ENCODE results near the gene BOLA2B.

Gene BOLA2B

DNA sequence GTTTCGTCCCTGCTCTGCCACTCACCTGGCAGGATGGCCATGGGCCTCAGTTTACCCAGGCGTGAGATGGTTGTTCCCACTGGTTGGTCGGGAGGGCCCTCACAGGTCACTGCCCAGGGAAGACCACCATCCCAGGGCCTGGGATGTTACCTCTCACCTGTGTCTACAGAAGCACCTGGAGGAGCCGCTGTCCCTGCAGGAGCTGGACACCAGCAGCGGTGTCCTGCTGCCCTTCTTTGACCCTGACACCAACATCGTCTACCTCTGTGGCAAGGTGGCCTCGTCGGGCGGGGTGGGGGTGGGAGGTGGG lies 6.0 kb downstream of the BOLA2B start:
- DNase-seq (ENCODE audit: low read depth): no peak
- TF ChIP-seq CTCF (IDR thresholded peaks at IDR 0.05; ENCODE audit: low read depth, low read length, missing control alignments): no peak
- peak overlapping the region; percentile 90 for H3K4me3 ChIP-seq (ENCODE audit: low read depth, low read length)

GRCh38 chr16:30186782-30187555 lies 6.5 kb downstream of the BOLA2B start:
- DNase-seq (ENCODE audit: low read depth): no peak
- H3K4me3 ChIP-seq (ENCODE audit: low read depth, low read length): peak overlapping the region; percentile 90
- peak; percentile 91 for TF ChIP-seq CTCF (IDR thresholded peaks at IDR 0.05; ENCODE audit: low read depth, low read length, missing control alignments)

DNA sequence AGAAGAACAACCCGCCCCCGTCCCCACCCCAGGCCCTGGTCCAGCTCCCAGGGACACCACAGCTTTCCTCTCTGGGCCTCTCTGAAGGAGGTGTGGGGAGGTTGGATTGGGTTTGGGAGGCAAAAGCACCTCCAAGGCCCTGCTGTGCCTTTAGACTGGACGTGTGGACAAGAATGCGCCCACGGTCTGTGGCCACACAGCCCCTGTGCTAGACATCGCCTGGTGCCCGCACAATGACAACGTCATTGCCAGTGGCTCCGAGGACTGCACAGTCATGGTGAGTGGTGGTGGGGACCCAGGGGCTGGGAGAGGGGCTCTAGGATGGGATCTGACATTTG lies 7.1 kb downstream of the BOLA2B start:
- DNase-seq (ENCODE audit: low read depth): no peak
- no peak for TF ChIP-seq CTCF (IDR thresholded peaks at IDR 0.05; ENCODE audit: low read depth, low read length, missing control alignments)
- peak overlapping the region; percentile 90 for H3K4me3 ChIP-seq (ENCODE audit: low read depth, low read length)

DNA sequence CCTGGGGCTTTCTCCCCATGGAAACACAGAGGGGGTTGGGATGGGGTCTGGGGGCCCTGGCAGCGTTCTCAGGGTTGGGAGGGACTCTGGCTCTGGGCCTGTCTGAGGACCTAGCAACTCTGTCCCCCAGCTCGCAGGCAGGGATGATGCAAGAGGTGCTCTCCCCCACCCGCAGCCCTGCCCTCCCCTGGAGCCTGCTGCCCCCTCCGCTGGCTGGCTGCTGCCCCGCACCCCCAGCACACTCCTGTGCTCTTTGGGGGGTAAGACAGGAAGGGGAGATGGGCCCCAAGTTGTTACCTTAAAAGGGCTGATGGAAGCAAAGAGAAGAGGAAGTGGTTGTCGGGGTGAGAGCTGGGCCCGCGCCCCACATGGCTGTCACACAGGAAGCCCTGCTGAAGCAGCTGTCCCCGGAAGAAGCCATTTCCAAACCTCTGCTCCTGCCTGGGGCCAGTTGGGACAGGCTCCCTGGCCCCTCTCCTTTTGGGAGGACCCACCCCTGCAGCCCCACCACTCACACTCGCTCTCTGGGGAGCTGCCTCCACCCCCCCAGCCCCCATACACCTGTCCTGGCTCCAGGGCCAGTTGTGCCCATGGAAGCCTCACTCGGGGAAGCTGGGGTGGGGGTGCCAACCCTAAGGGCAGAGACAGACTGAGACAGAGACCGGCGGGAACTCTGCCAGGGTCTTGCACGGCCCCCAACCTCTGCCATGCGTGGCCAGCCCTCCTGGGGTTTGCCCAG lies 7.6 kb downstream of the BOLA2B start:
- TF ChIP-seq CTCF (IDR thresholded peaks at IDR 0.05; ENCODE audit: low read depth, low read length, missing control alignments): no peak
- peak; percentile 91 for DNase-seq (ENCODE audit: low read depth)
- peak overlapping the region; percentile 90 for H3K4me3 ChIP-seq (ENCODE audit: low read depth, low read length)

DNA sequence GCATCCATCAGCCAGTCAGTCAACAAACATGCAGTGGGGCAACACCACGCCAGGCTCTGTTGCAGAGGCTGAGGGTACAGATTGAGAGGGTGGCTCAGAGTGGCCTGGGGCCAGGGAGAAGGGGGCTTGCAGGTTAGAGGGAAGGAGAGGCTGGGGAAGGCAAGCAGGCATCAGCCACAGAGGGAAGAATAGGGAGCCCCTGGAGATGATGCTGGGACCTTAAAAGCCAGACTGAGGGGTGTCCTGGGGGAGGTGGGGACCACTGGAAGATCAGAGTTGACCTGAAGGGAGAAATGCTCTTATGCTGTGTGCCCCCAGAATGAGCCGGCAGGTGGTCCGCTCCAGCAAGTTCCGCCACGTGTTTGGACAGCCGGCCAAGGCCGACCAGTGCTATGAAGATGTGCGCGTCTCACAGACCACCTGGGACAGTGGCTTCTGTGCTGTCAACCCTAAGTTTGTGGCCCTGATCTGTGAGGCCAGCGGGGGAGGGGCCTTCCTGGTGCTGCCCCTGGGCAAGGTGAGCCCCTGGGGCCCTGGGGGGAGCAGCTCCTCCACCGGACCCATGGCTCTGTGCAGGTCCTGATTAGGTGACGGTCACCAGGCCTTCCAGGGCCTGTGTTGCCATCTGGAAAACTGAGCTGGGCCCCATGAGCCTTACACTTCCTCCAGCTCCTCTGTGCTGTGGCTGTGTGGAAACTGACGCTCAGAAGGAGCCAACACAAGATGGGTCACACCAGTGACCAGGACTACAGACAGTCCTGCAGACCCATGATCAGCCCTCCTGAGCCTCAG lies 8.4 kb downstream of the BOLA2B start:
- DNase-seq (ENCODE audit: low read depth): no peak
- H3K4me3 ChIP-seq (ENCODE audit: low read depth, low read length): peak overlapping the region; percentile 90
- no peak for TF ChIP-seq CTCF (IDR thresholded peaks at IDR 0.05; ENCODE audit: low read depth, low read length, missing control alignments)

- TF ChIP-seq CTCF (IDR thresholded peaks at IDR 0.05; ENCODE audit: low read depth, low read length, missing control alignments): no peak
- peak overlapping the region; percentile 90 for H3K4me3 ChIP-seq (ENCODE audit: low read depth, low read length)
- DNase-seq (ENCODE audit: low read depth): no peak
These were observed 9.2 kb downstream of the BOLA2B start for GRCh38 chr16:30184096-30184890.
